Panc1 (cell line): ENCODE measurements around the gene ADGRD1. TPM values are rescaled to one million over a fixed set of nuclear protein-coding genes. Genes with fewer than 3 reads are reported as not detected.

Experiments
- ATAC-seq: fragments of 200-7000 bp; cut with Tn5 transposase; 2 replicates; pipeline ENCODE4 v1.9.1; 2020; ENCODE audit warnings: mild to moderate bottlenecking, moderate library complexity
- BruUV-seq: library from RNA; stranded (reverse); fragments of 400-500 nt; replicated peaks from 2 replicates; lab custom pipeline; 2021; lab: Mats Ljungman, UMichigan
- CTCF ChIA-PET: fragments of 300-600 bp; sonication (Branson Sonifier 250); formaldehyde crosslinking; loops from one replicate; lab custom pipeline; 2022; ENCODE audit warnings: antibody characterized with exemption; lab: Charles Lee
- POLR2A ChIA-PET: fragments of 300-600 bp; sonication (Branson Sonifier 250); formaldehyde crosslinking; loops from one replicate; lab custom pipeline; 2022; ENCODE audit warnings: antibody characterized with exemption; lab: Charles Lee
- DNase-seq: peaks from one replicate; pipeline ENCODE4 v3.0.0-alpha.2; 2010; ENCODE audit warnings: low read depth, low spot score
- H3K27ac ChIP-seq: 2 replicates; pipeline ENCODE4 v1.5.1; 2011; ENCODE audit warnings: mild to moderate bottlenecking, low read length, inconsistent platforms
- H3K27me3 ChIP-seq: fragments of 200-500 bp; sonication (Bioruptor generic); 2 replicates; pipeline ENCODE4 v1.6.0; 2014; ENCODE audit warnings: low read length, inconsistent platforms; ENCODE audit not compliant: control insufficient read depth, insufficient read depth
- H3K36me3 ChIP-seq: fragments of 200-500 bp; sonication (Bioruptor generic); 2 replicates; pipeline ENCODE4 v1.5.1; 2014; ENCODE audit warnings: inconsistent platforms, mild to moderate bottlenecking, low read length, moderate library complexity; ENCODE audit not compliant: control insufficient read depth, insufficient read depth
- H3K4me1 ChIP-seq: 2 replicates; pipeline ENCODE4 v1.5.1; 2011; ENCODE audit warnings: inconsistent platforms, mild to moderate bottlenecking, low read length, moderate library complexity; ENCODE audit not compliant: control insufficient read depth, insufficient read depth
- H3K4me3 ChIP-seq, 2 experiments: 2 replicates each; pipeline ENCODE4 v1.5.1; 2011 to 2012; ENCODE audit warnings: low read depth in 2 of 2, low read length in 2 of 2, mild to moderate bottlenecking in 2 of 2, inconsistent platforms in 1 of 2, moderate library complexity in 1 of 2
- H3K9me3 ChIP-seq: fragments of 200-500 bp; sonication (Bioruptor generic); 2 replicates; pipeline ENCODE4 v1.5.1; 2014; ENCODE audit warnings: low read depth, mild to moderate bottlenecking, inconsistent platforms, low read length, moderate library complexity; ENCODE audit not compliant: control insufficient read depth, insufficient read depth
- POLR2AphosphoS5 ChIP-seq: IDR thresholded peaks from 2 replicates; pipeline ENCODE4 v1.6.1; 2012; ENCODE audit warnings: mild to moderate bottlenecking, low read depth, low read length, moderate library complexity
- SIN3A ChIP-seq: IDR thresholded peaks from 2 replicates; pipeline ENCODE4 v1.6.1; 2012; ENCODE audit warnings: low read depth, mild to moderate bottlenecking, low read length, moderate library complexity, borderline replicate concordance; ENCODE audit not compliant: insufficient read depth
- TCF7L2 ChIP-seq: IDR thresholded peaks from 2 replicates; pipeline ENCODE4 v1.6.1; 2011; ENCODE audit warnings: mild to moderate bottlenecking, low read depth, low read length, inconsistent platforms
- in situ Hi-C: cut with HindIII; loops from 2 replicates; pipeline ENCODE4 v1.10.0; 2016; ENCODE audit warnings: low sequenced_read_pairs, low pct_unique_long_range_greater_than_20kb
- intact Hi-C: fragments of 100-400 bp; cut with micrococcal nuclease; formaldehyde crosslinking; loops from one replicate; pipeline ENCODE4 v1.10.0; 2022; ENCODE audit not compliant: unreplicated experiment
- total RNA-seq: library from RNA; stranded (reverse); gene quantifications from one replicate; pipeline ENCODE4 v1.2.1, GENCODE V29; 2021; ENCODE audit not compliant: unreplicated experiment
- TF ChIP-seq, protein P1 (sequence below), 2 experiments: IDR thresholded peaks; 2 replicates each; pipeline ENCODE4 v1.6.1; 2011 to 2012; ENCODE audit warnings: low read depth in 2 of 2, control low read depth in 1 of 2, low read length in 1 of 2, mild to moderate bottlenecking in 1 of 2, moderate library complexity in 1 of 2; ENCODE audit not compliant: insufficient read depth in 1 of 2
- TF ChIP-seq, protein P2 (sequence below): fragments of 450-650 bp; IDR thresholded peaks from 2 replicates; pipeline ENCODE4 v1.5.1; 2017; ENCODE audit warnings: mild to moderate bottlenecking

ADGRD1 gene
- total RNA-seq, 1 experiment from 2014 or later, result 0.21 TPM

DNA sequence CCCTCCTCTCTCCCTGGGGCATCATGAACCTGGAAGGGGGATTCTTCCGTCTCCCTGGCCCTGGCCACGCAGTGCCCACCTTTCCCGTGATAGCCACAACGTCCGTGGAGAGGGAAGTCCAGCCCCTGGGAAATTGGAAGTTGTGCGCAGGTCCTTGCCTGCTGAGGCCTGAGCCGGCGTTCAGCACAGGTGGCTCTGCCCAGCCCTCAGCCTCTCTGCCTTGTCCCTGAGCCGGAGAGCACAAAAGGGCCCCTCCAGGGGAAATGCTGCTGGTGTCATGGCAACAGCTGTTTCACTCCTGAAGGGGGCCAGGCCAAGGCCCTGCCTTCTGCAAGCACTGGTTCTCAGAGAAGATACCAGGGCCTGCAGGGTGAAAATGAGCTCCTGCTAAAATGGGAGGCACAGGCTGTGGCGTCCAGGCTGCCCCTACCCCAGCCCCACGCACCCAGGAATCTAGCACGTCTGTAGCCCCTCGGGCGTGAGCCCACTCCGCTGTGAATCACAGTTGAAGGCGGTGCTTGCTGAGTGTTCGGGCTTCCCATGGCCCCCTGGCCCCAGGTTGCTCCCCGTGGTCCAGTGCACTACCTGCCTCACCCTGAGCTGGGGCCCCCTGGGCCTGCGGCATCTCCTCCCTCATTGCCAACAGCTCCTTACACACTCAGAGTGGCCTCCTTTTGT is 149.4 kb downstream of the ADGRD1 start:
- DNase-seq, result no peak
- Histone ChIP-seq H3K9me3 (no peaks in the 10 kb centered on the region), H3K27ac (no peak overlapping the region), H3K4me3 (no peak overlapping the region), H3K36me3 (no peaks in the 10 kb centered on the region), H3K27me3 (peaks cover 3% of the 10 kb centered on the region; the same call in 1 of the 2 replicates), H3K4me1 (no peaks in the 10 kb centered on the region)
- intact Hi-C loops, result loop anchor here (5.0 kb wide), 1 partner anchor 349 kb away; no protein-coding TSS in a partner anchor
- TF ChIP-seq TCF7L2 (no peak), POLR2AphosphoS5 (no peak), SIN3A (no peak)
- TF ChIP-seq, protein P1, sequence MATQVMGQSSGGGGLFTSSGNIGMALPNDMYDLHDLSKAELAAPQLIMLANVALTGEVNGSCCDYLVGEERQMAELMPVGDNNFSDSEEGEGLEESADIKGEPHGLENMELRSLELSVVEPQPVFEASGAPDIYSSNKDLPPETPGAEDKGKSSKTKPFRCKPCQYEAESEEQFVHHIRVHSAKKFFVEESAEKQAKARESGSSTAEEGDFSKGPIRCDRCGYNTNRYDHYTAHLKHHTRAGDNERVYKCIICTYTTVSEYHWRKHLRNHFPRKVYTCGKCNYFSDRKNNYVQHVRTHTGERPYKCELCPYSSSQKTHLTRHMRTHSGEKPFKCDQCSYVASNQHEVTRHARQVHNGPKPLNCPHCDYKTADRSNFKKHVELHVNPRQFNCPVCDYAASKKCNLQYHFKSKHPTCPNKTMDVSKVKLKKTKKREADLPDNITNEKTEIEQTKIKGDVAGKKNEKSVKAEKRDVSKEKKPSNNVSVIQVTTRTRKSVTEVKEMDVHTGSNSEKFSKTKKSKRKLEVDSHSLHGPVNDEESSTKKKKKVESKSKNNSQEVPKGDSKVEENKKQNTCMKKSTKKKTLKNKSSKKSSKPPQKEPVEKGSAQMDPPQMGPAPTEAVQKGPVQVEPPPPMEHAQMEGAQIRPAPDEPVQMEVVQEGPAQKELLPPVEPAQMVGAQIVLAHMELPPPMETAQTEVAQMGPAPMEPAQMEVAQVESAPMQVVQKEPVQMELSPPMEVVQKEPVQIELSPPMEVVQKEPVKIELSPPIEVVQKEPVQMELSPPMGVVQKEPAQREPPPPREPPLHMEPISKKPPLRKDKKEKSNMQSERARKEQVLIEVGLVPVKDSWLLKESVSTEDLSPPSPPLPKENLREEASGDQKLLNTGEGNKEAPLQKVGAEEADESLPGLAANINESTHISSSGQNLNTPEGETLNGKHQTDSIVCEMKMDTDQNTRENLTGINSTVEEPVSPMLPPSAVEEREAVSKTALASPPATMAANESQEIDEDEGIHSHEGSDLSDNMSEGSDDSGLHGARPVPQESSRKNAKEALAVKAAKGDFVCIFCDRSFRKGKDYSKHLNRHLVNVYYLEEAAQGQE (IDR thresholded peaks at IDR 0.05; ENCODE audit: insufficient read depth in 1 of 2, low read depth in 2 of 2, low read length in 1 of 2), result no peak
- BruUV-seq, result no TSS peak
- POLR2A ChIA-PET, result no interaction called here
- CTCF ChIA-PET, result interaction anchor here (1.9 kb wide), 1 partner anchor 352 kb away, joined by 9 read pairs; no protein-coding TSS in a partner anchor
- in situ Hi-C loops, result no loop called here
- ATAC-seq, result no peak

DNA sequence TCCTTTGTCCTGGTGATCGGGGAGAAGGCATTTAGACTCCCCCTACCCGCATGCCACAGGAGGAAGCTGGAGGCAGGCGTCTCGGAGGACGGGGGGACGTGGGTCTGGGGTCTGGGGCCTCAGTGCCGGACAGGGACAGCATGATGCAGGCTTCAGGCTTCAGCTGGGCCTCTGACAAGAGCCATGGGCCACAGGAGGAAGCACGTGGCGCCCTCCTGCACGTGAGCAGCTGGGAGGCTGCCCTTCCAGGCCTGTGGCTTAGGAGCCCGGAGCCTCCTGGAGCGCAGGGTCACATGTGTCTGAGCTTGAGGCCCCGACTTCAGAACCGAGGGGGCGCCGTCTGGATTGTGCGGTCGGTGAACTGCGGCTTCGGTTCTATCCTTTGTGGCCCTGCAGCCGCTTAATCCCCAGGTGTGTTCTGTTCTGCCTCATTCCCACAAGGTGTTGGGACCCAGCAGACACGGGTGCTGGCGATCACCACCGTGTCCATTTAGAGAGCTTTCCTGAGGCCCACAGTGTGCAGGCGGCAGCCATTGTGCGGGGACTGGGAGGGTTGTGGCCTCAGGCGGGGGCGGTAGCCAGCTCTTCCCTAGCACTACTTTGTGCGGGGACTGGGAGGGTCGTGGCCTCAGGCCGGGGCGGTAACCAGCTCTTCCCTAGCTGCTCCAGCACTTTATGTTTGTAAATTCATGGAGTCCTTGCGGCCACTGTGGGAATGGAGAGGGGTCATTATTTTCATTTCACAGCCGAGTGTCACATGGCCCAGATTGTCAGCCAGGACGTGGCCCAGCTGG is 150.2 kb downstream of the ADGRD1 start:
- Histone ChIP-seq H3K27ac (no peak overlapping the region), H3K9me3 (no peaks in the 10 kb centered on the region), H3K27me3 (peaks cover 3% of the 10 kb centered on the region; the same call in 1 of the 2 replicates), H3K4me1 (no peaks in the 10 kb centered on the region), H3K36me3 (no peaks in the 10 kb centered on the region), H3K4me3 (no peak overlapping the region)
- in situ Hi-C loops, result no loop called here
- DNase-seq (no peak), ATAC-seq (no peak)
- intact Hi-C loops, result loop anchor here (5.0 kb wide), 1 partner anchor 348 kb away; no protein-coding TSS in a partner anchor
- no TSS peak for BruUV-seq
- ChIA-PET POLR2A (no interaction called here), CTCF (interaction anchor here (1.0 to 1.9 kb wide), 2 partner anchors 28 to 351 kb away, joined by 5 to 9 read pairs; no protein-coding TSS in a partner anchor)
- TF ChIP-seq, protein P2, sequence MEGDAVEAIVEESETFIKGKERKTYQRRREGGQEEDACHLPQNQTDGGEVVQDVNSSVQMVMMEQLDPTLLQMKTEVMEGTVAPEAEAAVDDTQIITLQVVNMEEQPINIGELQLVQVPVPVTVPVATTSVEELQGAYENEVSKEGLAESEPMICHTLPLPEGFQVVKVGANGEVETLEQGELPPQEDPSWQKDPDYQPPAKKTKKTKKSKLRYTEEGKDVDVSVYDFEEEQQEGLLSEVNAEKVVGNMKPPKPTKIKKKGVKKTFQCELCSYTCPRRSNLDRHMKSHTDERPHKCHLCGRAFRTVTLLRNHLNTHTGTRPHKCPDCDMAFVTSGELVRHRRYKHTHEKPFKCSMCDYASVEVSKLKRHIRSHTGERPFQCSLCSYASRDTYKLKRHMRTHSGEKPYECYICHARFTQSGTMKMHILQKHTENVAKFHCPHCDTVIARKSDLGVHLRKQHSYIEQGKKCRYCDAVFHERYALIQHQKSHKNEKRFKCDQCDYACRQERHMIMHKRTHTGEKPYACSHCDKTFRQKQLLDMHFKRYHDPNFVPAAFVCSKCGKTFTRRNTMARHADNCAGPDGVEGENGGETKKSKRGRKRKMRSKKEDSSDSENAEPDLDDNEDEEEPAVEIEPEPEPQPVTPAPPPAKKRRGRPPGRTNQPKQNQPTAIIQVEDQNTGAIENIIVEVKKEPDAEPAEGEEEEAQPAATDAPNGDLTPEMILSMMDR, result no peak
- no peak for TF ChIP-seq SIN3A
- TF ChIP-seq, protein P1 (IDR thresholded peaks at IDR 0.05; ENCODE audit: insufficient read depth in 1 of 2, low read depth in 2 of 2, low read length in 1 of 2), result no peak
- TF ChIP-seq POLR2AphosphoS5, result no peak
- no peak for TF ChIP-seq TCF7L2
